Measurements from ENCODE around the gene PCGF3.
"Not testable (repeated sequence)": the region's sequence is repeated elsewhere in the genome, so short reads cannot be mapped to it uniquely, and the experiment has no call there.

PCGF3 gene

DNA sequence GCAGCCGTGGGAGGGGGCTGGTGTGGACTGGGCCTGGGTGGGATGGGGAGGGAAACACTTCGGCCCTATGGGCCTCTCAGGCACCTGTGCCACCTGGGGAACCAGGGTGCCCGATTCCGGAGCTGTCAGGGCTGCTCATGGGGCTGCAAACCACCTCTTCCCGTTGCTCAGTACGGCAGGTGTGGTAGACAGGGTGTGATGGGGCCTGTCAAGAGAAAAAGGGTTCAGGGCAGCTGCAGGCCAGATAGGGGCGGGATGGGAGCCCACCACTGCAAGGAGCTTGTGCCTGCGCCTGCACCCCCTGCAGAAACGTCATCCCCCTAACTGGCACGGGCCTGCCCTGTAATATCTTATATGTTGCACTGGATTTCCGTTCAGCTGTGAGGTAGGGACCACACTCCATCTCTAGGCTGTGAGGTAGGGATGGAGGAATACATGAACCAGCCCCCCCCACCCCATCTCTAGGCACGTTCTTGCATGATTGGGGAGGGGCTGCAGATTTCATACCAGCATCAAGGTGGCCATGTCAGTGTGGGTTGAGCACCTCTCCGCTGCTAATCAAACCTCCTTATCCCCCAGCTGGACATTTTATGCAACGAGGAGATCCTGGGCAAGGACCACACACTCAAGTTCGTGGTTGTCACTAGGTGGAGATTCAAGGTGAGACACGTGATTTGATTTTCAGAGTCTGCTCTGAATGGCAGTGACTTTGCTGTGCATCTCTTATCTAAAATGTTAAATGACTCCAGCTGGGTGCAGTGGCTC lies 59.0 kb downstream of the PCGF3 start:
- DNase-seq, result no peak

DNA sequence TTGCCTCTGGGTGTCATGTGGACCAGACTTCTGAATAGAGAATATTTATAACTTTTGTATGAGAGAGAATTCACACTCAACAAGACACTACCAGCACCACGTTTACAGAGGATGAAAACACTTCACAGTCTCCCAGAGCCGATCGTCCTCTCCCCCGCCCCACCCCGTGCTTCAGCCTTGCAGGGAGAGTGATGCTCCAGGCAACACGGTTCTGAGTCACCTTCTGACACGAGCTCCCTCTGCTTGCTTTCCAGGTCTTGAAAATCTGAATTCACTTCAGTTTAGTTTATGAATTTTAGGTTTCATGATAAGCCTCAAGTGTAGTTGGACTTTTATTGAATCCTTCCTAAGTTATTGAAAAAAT lies 60.5 kb downstream of the PCGF3 start:
- no peak for DNase-seq

DNA sequence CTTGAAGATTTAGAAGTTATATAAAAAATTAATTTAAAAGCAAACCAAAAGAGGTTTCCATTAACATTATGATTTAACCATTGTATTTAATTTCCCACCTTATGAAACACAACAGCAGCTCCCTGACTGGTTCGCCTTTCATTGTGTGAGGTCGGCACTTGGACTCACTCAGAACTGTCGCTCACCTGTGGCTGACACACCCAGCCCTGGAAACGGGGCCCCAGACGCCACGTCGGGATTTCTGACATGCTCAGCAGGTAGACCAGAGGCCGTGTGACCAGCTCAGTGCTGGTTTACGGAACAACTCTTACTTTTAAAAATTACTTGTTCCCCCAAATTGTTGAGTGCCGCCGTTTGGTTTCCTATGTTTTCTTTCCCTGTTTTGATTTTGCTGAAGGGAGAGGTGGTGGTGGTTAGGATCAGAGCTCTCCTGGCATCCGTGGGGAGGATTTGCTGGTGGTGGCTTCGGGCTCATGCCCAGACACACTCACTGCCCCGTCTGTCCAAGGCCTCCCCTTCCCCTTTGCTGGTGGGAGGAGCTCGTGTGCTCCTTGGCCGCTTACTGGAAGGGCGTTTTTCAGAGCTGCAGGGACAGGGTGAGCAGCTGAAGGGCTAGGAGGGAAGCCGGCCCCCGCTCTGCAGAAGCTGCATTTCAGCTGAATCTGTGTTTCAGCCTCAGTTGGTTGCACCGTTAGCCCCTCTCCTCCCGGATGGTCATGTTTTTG lies 61.1 kb downstream of the PCGF3 start:
- no peak for DNase-seq

DNA sequence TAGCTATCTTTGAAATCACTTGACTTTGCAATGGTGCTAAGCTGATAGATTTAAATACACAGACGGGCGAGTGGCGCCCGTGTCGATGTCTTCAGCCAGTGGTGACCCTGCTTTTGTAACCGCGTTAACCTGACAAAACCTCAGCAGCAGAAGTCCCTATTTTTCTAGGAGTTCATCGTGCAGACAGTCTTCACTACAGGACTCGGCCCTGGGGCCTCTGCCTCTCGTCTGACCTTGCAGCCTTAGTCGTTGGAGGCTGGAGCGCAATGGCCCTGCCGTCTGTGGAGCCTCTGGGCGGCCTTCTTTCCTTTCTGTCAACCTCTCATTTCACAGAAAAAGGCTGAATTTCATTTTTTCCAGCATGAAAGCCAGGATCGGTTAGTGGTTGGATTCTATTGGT lies 62.4 kb downstream of the PCGF3 start:
- no peak for DNase-seq

DNA sequence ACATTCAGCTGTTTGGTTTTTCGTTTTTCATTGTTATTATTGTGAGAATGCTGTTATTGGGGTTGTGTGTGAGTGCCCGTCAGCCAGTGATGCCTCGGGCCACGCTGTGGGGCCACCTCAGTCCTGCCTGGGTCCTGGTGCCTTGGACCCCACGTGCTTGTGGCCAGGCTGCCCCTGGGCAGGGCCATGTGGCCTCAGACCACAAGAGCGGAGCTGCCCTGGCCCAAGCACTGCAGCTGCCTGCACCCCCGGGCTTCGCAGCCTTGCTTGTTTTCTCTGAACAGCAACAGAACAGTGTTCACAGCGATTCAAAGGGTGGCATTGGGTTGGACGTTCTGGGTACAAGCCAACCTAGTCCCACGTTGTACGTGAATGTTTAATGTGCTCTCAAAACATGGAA lies 63.4 kb downstream of the PCGF3 start:
- no peak for DNase-seq

DNA sequence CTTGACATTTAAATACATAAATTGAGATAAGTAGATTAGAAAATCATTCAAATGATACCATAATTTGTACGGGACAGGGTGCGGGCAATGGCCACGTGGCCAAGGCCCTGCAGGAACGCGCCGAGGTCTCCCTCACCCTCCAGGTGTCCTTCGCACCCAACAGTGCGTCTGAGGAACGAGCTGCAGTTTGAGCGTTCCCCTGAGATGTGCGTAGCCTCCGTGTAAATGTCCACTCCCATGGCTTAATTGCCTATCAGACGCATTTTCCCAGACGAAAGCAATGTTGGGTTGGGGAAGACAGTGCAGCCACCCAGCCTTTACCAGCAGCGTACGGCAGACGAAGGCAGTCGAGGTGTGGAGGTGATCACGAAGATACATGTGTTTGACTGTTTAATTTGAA lies 63.9 kb downstream of the PCGF3 start:
- DNase-seq, result no peak

DNA sequence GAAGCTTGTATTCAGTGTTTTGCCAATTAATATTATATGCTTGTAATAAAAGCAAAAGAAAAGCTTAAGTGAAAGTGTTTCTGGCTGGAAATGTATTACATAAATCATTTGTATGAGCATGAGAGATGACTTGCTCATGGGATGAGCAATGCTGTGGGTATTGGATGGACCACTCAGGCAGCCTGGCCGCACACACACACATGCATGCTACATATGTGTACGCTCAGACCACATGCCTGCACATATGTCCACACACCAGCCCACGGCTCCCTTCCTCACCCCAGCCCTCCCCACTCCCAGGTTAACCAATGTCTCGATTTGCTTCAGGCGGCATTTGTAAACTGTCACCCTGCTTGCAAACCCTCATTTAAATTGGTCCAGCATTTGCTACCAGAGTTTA lies 64.4 kb downstream of the PCGF3 start:
- DNase-seq, result no peak

DNA sequence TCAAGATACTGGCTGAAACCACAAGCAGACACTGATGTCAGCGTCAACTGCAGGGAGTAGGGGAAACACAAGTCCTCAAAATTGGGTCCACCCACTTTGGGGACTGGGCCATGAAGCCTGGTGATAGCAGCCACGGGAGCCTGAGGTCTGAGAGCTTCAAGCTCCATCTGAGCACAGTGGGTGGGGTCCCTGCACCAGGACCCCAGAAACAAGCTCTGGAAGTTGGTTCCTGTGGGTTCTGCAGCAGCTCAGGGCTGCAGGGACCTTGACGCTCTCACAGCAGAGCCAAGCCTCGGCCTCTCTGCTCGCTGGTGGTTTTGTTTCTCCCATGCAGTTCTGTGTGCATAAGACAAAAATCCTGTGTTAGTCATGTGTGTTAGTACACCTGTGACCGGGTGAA lies 65.8 kb downstream of the PCGF3 start:
- no peak for DNase-seq

DNA sequence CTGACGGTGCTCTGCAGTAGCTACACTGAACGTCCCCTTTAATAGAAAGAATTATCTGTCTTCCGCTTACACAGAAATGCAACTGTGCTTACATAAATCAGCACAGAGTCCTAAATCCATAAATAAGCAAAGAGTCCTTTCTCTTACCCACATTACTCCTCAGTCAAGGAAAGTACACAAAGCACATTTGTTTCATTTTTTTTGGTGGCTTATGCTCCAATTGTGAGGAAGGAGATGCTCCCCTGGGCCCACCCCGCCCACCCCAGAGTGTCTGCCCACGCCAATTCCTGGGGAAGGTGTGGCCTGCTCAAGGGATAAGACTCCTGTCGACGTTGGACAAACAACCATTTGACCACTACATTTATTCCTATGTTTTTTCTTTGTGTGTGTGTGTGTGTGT lies 66.5 kb downstream of the PCGF3 start:
- no peak for DNase-seq

DNA sequence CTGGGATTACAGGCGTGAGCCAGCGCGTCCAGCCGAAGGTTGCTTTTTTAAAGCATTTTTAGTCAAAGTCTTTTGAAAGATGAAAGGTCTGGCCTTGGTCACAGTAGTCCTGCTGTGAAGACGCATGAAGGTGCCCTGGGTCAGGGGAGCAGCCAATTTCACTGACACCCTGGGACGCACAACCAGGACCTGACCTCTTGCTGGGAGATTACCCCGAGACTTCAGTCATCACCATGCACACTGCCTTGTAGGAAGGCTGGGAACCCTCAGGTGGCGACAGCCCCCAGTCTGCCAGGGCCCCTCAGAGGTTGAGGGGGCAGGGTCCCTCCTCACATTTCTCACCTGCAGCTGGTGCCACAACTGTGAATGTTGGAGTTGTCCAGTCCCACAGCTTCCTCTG lies 67.1 kb downstream of the PCGF3 start:
- DNase-seq, result no peak

DNA sequence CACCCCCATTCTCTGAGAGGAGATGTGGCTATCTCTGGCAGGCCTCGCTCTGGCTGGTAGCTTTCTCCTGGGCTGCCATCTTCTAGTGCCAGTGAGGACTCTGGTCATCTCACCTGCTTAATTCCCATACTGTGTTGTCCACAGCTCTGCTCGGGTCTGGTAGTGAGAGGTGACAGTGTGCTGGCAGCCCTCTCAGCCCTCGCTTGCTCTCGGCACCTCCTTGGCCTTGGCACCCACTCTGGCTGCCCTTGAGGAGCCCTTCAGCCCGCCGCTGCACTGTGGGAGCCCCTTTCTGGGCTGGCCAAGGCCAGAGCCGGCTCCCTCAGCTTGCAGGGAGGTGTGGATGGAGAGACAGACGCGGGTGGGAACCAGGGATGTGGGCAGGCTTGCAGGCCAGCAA lies 67.6 kb downstream of the PCGF3 start:
- no peak for DNase-seq

DNA sequence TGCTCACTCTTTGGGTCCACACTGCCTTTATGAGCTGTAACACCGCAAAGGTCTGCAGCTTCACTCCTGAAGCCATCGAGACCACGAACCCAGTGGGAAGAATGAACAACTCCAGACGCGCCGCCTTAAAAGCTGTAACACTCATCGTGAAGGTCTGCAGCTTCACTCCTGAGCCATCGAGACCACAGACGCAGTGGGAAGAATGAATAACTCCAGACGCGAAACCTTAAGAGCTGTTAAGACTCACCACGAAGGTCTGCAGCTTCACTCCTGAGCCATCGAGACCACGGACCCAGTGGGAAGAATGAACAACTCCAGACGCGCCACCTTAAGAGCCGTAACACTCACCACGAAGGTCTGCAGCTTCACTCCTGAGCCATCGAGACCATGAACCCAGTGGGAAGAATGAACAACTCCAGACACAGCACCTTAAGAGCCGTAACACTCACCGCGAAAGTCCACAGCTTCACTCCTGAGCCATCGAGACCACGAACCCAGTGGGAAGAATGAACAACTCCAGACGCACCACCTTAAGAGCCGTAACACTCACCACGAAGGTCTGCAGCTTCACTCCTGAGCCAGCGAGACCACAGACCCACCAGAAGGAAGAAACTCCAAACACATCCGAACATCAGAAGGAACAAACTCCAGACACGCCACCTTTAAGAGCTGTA lies 68.9 kb downstream of the PCGF3 start:
- not testable (repeated sequence) for DNase-seq

DNA sequence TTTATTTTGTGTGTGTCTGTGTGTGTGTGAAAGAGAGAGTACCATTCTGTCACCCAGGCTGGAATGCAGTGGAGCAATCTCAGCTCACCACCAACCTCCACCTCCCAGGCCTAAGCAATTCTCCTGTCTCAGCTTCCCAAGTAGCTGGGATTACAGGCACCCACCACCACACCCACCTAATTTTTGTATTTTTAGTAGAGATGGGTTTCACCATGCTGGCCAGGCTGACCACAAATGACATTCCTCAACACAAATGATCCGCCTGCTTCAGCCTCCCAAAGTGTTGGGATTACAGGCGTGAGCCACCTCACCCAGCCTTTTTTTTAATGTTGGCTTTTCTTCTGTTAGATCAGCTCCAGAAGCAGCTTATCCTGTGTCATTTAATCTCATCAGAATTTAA lies 69.9 kb downstream of the PCGF3 start:
- DNase-seq, result not testable (repeated sequence)

DNA sequence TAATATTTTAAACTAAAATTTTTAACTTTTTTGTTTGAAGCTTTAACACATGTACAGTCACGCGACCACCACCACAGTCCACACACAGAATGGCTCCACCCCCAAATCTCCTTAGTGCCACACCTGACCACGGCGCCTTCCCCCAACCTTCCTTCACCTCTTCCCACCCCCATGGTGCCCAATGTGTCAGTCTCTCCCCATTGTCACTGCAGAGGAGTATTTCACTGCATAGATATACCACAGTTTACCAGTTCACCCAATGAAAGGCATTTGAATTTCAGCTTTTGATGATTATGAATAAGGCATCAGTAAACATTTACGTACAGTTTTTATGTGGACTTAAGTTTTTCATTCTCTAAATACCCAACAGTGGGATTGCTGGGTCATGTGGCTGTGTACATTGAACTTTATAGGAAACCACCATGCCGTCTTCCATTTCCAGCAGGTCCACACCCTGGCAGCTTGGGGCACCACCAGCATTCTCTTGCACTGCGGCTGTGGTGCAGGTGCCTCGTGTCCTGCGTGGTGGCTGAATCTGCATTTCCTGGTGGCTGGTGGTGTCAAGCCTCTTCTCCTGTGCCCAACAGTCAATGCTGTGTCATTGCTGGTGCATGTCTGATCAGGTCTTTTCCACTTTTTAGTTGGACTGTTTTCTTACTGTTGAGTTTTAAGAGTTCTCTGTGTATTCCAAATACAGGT lies 71.3 kb downstream of the PCGF3 start:
- no peak for DNase-seq

DNA sequence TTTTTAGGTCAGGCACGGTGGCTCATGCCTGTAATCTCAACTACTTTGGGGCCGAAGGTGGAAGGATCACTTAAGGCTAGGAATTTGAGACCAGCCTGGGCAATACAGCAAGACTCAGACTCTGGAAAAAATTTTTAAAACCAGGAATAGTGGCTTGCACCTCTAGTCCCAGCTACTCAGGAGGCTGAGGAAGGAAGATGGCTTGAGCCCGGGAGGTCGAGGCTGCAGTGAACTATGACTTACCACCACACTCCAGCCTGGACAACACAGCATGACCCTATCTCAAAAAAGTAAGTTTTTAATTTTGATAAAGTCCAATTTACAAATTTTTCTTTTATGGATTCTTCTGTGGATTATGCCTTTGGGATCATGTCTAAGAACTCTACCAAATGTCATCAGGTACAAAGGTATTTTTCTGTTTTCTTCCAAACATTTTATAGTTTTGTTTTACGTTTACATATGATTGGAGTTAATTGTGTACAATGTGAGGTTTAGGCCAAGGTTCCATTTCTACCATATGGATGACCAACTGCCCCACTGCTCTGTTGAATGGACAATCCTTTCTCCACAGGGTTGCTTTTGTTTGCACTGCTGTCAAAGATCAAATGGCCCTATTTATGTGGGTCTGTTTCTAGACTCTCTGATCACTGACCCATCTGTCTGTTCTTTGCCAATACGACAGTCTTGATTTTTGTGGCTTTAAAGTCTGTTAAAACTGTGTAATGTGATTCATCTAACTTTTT lies 72.1 kb downstream of the PCGF3 start:
- DNase-seq, result no peak

DNA sequence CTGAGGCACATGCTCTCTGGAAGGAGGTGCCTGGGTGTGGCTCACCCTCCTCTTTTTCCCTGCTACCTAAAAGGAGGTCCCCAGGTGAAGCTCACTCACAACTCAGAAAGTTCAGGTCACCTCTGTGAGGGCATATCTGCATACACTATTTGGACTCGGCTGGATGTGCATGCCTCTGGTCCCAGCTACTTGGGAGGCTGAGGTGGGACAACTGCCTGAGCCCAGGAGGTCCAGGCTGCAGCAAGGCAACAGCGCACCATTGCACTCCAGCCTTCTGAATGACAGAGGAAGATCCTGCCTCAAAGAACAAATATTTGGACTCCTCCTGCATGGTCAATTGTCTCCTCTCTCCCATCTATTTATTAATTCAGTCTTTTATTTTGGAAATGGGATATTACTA lies 73.9 kb downstream of the PCGF3 start:
- no peak for DNase-seq

DNA sequence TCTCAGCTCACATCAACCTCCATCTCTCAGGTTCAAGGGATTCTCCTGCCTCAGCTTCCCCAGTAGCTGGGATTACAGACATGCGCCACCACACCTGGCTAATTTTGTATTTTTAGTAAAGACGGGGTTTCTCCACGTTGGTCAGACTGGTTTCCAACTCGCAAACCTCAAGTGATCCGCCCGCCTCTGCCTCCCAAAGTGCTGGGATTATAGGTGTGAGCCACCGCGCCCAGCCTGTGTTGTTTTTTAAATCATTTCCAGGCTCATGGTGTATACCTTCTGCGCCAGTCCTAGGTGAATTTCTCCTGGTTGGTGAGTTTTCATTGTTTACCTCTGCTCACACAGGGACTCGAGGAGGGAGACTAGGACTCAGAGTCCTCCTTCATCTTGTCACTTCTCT lies 74.6 kb downstream of the PCGF3 start:
- DNase-seq, result not testable (repeated sequence)

DNA sequence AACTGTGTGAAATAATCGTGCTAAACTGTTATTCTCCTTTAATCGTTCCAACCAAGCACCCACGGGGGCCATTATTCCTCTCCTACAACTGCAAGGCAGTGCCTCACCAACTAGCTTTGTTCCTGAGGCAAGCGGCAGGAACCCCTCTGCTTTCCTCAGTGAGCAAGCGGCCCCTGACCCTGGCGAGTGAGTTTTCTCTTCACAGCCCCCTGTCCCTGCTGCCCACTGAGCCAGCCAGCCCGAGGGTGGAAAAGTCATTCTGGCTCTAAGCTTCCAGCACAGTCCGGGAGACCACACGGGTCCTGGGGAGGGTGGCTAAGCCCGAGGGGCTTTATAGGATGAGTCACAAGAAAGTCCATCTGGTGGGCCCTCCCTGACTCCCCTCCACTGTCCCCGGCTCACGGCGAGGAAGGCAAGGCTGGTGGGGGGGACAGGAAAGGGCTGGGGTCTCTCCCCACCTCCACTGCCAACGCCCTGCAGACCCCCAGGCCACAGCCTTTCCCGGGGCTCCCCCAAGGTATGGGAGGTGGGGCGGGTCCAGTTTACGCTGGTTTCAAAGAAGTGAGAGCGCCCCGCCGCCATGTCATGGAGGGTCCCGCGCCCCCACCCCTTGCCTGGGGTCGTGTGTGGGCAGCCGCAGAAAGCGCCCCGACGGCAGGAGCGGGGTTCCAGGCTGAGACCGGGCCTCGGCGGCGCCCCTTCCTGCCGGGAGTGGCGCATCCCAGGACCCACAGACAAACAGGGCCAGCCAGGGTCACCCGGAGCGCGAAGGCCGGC lies 75.3 kb downstream of the PCGF3 start:
- no peak for DNase-seq

DNA sequence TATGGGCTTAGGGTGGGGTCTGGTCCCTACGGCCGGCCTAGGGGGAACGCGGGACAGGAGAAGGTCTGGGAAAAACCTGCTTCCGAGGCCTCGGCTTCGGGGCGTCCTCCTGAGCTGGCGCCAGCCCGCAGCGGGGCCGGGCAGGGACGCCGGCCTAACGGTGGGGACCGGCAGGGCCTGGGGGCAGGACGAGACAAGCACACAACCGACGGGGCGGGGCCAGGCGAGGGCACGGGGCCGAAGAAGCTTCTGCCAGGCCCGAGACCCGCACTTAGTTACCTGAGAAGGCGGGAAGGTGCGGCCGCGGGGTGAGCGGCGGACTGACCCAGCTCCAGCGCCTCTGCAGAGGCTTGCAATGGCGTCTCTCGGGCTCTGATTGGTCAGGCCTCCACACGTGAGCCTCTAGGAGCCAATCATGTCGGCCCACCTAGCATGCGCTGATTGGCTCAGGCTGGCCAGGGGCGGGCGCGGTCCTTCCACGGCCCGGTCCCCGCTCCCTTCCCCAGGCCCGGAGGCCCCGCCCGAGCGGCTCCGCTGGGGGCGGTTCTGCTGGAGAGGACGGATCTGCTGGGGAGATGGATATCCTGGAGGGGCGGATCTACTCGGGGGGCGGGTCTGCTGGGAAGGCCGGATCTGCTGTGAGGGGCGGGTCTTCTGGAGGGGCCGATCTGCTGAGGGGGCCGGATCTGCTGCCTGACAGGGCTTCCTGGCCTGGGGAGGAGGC lies 76.0 kb downstream of the PCGF3 start:
- peak; percentile 58 for DNase-seq

DNA sequence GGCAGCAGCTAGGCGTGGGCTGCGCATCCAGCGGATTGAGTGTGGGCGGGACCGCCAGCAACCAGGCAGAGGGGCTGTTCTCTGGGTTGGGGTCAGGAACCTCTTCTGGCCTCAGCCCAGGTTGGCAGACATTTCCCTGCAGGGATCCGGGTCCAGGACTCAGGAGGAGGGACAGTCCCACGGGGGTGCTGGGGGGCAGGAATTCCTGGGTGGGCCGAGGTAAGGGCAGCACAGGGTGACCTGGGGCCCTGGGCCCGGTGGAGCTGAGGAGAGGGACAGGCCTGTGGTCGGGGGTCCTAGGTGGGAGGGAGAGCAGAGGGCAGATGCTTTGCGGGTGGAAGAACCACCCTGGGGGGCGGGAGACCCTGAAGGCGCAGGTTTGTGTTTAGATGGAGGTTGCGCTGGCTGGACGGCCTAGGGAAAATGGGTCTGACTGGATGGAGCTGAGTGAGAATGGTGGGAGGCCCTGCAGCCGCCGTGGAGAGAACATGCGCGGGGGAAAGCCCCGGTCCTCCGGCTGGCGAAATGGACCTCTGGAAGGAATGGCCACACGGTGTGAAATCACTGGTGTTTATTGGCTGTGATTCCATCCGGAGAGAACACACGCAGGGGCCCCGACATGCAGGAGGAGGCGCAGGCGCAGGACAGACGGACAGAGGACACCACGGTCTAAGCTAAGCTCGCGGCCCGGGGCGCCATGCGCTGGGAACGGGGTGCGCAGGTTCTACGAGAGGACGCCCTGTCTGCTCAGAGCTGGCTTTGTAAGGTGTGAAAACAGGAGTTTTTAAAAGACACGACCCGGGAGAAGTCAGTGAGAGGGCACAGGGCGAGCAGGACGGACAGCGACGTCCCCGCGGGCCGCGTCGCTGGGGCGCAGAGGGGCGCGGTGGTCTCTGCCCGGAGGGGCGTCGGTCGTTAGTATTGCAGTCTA lies 79.0 kb downstream of the PCGF3 start:
- no peak for DNase-seq

Measured in SHP77 treated with DMSO at 0.1 percent for 48 hours (cell line).